Calu3 (cell line): ENCODE results near the gene SH3RF3. TPM values are rescaled to one million over a fixed set of nuclear protein-coding genes. Genes with fewer than 3 reads are reported as not detected.

Experiments used
- BruUV-seq: library from RNA; stranded (reverse); fragments of 400-500 nt; replicated peaks from 2 replicates; lab custom pipeline; 2021; lab: Mats Ljungman, UMichigan
- CTCF ChIA-PET: fragments of 300-600 bp; sonication (Branson Sonifier 250); formaldehyde crosslinking; loops from one replicate; lab custom pipeline; 2022; ENCODE audit warnings: antibody characterized with exemption; lab: Charles Lee
- DNase-seq: peaks from one replicate; pipeline ENCODE4 v3.0.0; 2022
- H3K27ac Mint-ChIP-seq: one replicate; pipeline ENCODE4 v1.8.0; 2022; ENCODE audit warnings: mixed read lengths; ENCODE audit not compliant: unreplicated experiment
- H3K27me3 Mint-ChIP-seq: one replicate; pipeline ENCODE4 v1.8.0; 2022; ENCODE audit warnings: mixed read lengths; ENCODE audit not compliant: unreplicated experiment
- H3K36me3 Mint-ChIP-seq: one replicate; pipeline ENCODE4 v1.8.0; 2022; ENCODE audit warnings: mild to moderate bottlenecking, moderate library complexity, mixed read lengths; ENCODE audit not compliant: insufficient read depth, unreplicated experiment
- H3K4me1 Mint-ChIP-seq: one replicate; pipeline ENCODE4 v1.8.0; 2022; ENCODE audit warnings: mild to moderate bottlenecking, low read depth, mixed read lengths; ENCODE audit not compliant: unreplicated experiment
- H3K4me3 Mint-ChIP-seq: one replicate; pipeline ENCODE4 v1.8.0; 2022; ENCODE audit warnings: mild to moderate bottlenecking, low read depth, moderate library complexity, mixed read lengths; ENCODE audit not compliant: unreplicated experiment
- H3K9me3 Mint-ChIP-seq: one replicate; pipeline ENCODE4 v1.8.0; 2022; ENCODE audit warnings: low read depth, mixed read lengths; ENCODE audit not compliant: unreplicated experiment
- intact Hi-C: fragments of 100-400 bp; cut with micrococcal nuclease; formaldehyde crosslinking; loops from one replicate; pipeline ENCODE4 v1.10.0; 2022; ENCODE audit not compliant: unreplicated experiment
- total RNA-seq: library from RNA; stranded (reverse); gene quantifications from 2 replicates; pipeline ENCODE4 v1.2.3, GENCODE V29; 2022
- TF ChIP-seq, protein P1 (sequence below): fragments of 200-600 bp; IDR thresholded peaks from one replicate; pipeline ENCODE4 v1.8.0; 2022; ENCODE audit warnings: antibody characterized with exemption; ENCODE audit not compliant: unreplicated experiment

Gene SH3RF3
- total RNA-seq, 1 experiment from 2014 or later: 0.17 TPM

DNA sequence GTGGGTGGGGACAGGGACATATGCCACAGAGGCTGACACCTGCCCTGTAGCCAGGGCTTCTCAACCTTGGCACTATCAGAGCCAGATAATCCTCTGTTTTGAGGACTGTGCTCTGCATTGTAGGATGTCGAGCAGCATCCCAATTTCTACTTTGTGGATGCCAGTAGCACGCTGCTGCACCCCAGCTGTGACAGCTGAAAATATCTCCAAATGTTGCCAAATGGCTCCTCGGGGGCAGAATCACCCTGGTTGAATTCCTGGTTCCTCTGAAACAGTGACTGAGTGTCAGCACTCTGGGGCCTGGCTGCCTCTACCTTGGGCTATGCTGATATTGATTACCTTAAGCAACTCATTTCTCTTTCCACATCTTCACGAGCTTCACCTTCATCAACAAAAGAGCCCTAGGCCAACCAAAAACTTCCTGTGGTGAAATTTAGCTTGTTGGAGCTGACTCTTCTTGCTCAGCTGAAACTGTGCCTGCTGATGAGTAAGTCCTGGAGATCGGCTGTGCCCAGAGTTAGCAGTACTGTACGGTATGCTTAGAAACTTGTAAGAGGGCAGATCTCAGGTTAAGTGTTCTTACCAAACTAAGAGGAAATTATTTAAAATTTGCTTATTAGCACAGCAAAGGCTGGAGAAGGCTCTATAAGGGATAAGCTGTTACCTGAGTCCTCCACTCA, 346.7 kb downstream of the SH3RF3 start:
- BruUV-seq: no TSS peak
- intact Hi-C loops: no loop called here
- H3K4me1 Mint-ChIP-seq: no peaks in the 10 kb centered on the region
- DNase-seq: no peak
- peaks cover 93% of the 10 kb centered on the region for H3K27me3 Mint-ChIP-seq
- no peaks in the 10 kb centered on the region for H3K9me3 Mint-ChIP-seq
- H3K4me3 Mint-ChIP-seq: no peak overlapping the region
- TF ChIP-seq, protein P1, sequence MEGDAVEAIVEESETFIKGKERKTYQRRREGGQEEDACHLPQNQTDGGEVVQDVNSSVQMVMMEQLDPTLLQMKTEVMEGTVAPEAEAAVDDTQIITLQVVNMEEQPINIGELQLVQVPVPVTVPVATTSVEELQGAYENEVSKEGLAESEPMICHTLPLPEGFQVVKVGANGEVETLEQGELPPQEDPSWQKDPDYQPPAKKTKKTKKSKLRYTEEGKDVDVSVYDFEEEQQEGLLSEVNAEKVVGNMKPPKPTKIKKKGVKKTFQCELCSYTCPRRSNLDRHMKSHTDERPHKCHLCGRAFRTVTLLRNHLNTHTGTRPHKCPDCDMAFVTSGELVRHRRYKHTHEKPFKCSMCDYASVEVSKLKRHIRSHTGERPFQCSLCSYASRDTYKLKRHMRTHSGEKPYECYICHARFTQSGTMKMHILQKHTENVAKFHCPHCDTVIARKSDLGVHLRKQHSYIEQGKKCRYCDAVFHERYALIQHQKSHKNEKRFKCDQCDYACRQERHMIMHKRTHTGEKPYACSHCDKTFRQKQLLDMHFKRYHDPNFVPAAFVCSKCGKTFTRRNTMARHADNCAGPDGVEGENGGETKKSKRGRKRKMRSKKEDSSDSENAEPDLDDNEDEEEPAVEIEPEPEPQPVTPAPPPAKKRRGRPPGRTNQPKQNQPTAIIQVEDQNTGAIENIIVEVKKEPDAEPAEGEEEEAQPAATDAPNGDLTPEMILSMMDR: no peak
- CTCF ChIA-PET: no interaction called here
- no peak overlapping the region for H3K27ac Mint-ChIP-seq
- no peaks in the 10 kb centered on the region for H3K36me3 Mint-ChIP-seq

DNA sequence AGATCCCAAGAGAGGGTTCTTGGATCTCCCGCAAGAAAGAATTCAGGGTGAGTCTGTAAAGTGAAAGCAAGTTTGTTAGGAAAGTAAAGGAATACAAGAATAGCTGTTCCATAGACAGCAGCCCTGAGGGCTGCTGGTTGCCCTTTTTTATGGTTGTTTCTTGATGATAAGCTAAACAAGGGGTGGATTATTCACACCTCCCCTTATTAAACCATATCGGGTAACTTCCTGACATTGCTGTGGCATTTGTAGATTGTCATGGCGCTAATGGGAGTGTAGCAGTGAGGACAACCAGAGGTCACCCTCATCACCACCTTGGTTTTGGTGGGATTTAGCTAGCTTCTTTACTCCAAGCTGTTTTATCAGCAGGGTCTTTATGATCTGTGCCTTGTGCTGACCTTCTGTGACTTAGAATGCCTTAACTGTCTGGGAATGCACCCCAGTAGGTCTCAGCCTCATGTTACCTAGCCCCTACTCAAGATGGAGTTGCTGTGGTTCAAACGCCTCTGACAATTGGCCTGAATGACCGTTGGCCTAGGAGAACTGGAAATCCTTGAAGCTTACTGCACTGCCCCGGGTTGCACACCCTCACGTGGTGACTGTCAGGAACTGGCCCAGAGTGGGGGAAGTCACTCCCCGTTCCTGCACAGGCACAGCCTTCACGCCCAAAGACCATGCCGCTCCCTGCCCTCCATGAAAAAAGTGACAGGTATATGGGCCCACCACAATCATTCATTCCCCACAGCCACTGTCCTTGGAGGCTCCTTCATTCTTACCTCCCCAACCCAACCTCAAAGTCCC, 347.8 kb downstream of the SH3RF3 start:
- no TSS peak for BruUV-seq
- TF ChIP-seq, protein P1: no peak
- CTCF ChIA-PET: interaction anchor here (0.5 kb wide), 1 partner anchor 1217 kb away, joined by 3 read pairs; no protein-coding TSS in a partner anchor
- no peaks in the 10 kb centered on the region for H3K9me3 Mint-ChIP-seq
- no peaks in the 10 kb centered on the region for H3K4me1 Mint-ChIP-seq
- peaks cover 94% of the 10 kb centered on the region for H3K27me3 Mint-ChIP-seq
- no peak overlapping the region for H3K27ac Mint-ChIP-seq
- no peak for DNase-seq
- H3K4me3 Mint-ChIP-seq: no peak overlapping the region
- intact Hi-C loops: no loop called here
- H3K36me3 Mint-ChIP-seq: no peaks in the 10 kb centered on the region

DNA sequence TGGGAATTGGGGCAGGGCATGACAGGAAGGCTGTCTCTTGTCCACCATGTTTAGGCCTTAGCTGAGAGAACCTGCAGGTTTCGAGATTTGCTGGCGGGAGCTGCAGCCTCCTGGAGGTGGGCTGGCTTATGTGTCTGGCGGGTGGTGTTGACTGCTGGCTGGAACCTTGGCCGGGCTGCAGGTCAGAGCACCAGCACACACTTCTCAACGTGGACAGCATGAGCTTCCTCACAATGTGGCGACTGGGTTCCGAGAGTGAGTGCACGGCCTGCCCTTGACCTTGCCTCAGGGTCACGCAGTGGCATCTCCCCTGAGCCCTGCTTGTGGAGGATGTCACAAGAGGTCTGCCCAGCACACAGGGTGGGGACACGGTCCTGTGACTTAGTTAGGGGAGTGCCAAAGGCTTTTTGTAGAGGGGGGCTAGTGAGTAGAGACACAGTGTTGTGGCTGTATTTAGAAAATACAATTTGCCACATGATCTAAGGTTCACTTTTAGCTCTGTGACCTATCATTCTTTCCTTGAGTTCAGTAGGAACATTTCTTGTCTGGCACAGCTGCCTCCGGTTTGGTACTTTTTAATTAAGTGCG, 350.0 kb downstream of the SH3RF3 start:
- Mint-ChIP-seq H3K27ac (no peak overlapping the region), H3K4me1 (no peaks in the 10 kb centered on the region)

DNA sequence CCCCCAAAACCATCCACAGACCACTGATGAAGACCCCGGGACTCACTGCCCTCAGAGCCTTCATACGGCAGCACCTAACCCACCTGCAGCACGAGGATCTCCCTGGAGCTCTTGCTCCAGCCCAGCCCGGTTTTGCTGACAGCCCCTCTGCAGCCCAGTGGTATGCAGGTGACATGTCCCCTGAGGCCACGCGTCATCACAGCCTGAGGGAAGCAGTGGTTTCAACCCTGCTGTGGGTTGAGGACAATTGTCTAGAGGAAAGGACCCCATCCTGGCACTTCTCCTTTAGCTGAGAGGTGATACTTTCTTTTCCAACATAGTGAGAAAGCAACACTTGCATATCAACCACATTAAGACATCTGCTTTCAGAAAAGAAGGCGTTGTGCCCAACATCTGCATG, 350.8 kb downstream of the SH3RF3 start:
- intact Hi-C loops: no loop called here
- Mint-ChIP-seq H3K36me3 (no peaks in the 10 kb centered on the region), H3K27me3 (peaks cover 100% of the 10 kb centered on the region), H3K9me3 (no peaks in the 10 kb centered on the region), H3K27ac (no peak overlapping the region), H3K4me1 (no peaks in the 10 kb centered on the region), H3K4me3 (no peak overlapping the region)
- BruUV-seq: no TSS peak
- CTCF ChIA-PET: no interaction called here
- TF ChIP-seq, protein P1: no peak
- no peak for DNase-seq

More for the DNA sequence above, 350.0 kb downstream of the SH3RF3 start:
- Mint-ChIP-seq H3K36me3 (no peaks in the 10 kb centered on the region), H3K9me3 (no peaks in the 10 kb centered on the region), H3K4me3 (no peak overlapping the region), H3K27me3 (peaks cover 100% of the 10 kb centered on the region)
- TF ChIP-seq, protein P1: no peak
- BruUV-seq: no TSS peak
- intact Hi-C loops: no loop called here
- no peak for DNase-seq
- CTCF ChIA-PET: no interaction called here
